HFFc6 (cell line): ENCODE measurements around the gene CACNA1C. TPM values are rescaled to one million over a fixed set of nuclear protein-coding genes. Genes with fewer than 3 reads are reported as not detected.

ENCODE experiments used
- DNase-seq: peaks from one replicate; pipeline ENCODE4 v3.0.0-alpha.2; 2018
- H3K27ac Mint-ChIP-seq: 2 replicates; pipeline ENCODE4 v1.8.0; 2020; ENCODE audit warnings: mild to moderate bottlenecking, mixed read lengths
- H3K27me3 Mint-ChIP-seq: 2 replicates; pipeline ENCODE4 v1.8.0; 2021; ENCODE audit warnings: mild to moderate bottlenecking, moderate library complexity, mixed read lengths; ENCODE audit not compliant: insufficient read depth
- H3K36me3 Mint-ChIP-seq: 2 replicates; pipeline ENCODE4 v1.8.0; 2021; ENCODE audit warnings: low read depth, mixed read lengths
- H3K4me1 Mint-ChIP-seq: 2 replicates; pipeline ENCODE4 v1.8.0; 2020; ENCODE audit warnings: low read depth, mixed read lengths
- H3K4me3 Mint-ChIP-seq: 2 replicates; pipeline ENCODE4 v1.8.0; 2020; ENCODE audit warnings: mild to moderate bottlenecking, moderate library complexity, mixed read lengths
- H3K9me3 Mint-ChIP-seq: 2 replicates; pipeline ENCODE4 v1.8.0; 2020; ENCODE audit warnings: mild to moderate bottlenecking, mixed read lengths
- CTCF ChIP-seq: fragments of 200-600 bp; sonication (generic); IDR thresholded peaks from 2 replicates; pipeline ENCODE4 v1.5.0; 2021; ENCODE audit warnings: antibody characterized with exemption, mild to moderate bottlenecking
- total RNA-seq, 6 experiments: library from RNA; stranded (reverse); fragmentation: NEBNext Ultra II Directional; extraction: Animal tissue kit (Norgen Biotek cat#: 25700); gene quantifications; 2 replicates in 1 of 6; 3 replicates in 5 of 6; pipeline ENCODE4 v1.2.3, GENCODE V29; 2021

Gene CACNA1C
- total RNA-seq, 6 experiments from 2014 or later, result 6.7 to 11.5 (median 10.6) TPM

- H3K4me3 Mint-ChIP-seq, result peak overlapping the region; percentile 79
- DNase-seq, result peak; percentile 91
- no peaks in the 10 kb centered on the region for H3K9me3 Mint-ChIP-seq
- no peak for TF ChIP-seq CTCF
- peaks cover 19% of the 10 kb centered on the region for H3K4me1 Mint-ChIP-seq
- no peaks in the 10 kb centered on the region for H3K36me3 Mint-ChIP-seq
- peak overlapping the region; percentile 99 for H3K27ac Mint-ChIP-seq
- no peaks in the 10 kb centered on the region for H3K27me3 Mint-ChIP-seq
These were observed 215.9 kb downstream of the CACNA1C start for GRCh38 chr12:2268471-2269286.

GRCh38 chr12:2270846-2271245 is 218.1 kb downstream of the CACNA1C start:
- H3K36me3 Mint-ChIP-seq, result no peaks in the 10 kb centered on the region
- H3K27ac Mint-ChIP-seq, result peak overlapping the region; percentile 99
- TF ChIP-seq CTCF, result no peak
- H3K27me3 Mint-ChIP-seq, result no peaks in the 10 kb centered on the region; the same call in 1 of the 2 replicates
- H3K9me3 Mint-ChIP-seq, result no peaks in the 10 kb centered on the region
- H3K4me1 Mint-ChIP-seq, result peaks cover 20% of the 10 kb centered on the region
- H3K4me3 Mint-ChIP-seq, result no peak overlapping the region
- DNase-seq, result no peak

DNA sequence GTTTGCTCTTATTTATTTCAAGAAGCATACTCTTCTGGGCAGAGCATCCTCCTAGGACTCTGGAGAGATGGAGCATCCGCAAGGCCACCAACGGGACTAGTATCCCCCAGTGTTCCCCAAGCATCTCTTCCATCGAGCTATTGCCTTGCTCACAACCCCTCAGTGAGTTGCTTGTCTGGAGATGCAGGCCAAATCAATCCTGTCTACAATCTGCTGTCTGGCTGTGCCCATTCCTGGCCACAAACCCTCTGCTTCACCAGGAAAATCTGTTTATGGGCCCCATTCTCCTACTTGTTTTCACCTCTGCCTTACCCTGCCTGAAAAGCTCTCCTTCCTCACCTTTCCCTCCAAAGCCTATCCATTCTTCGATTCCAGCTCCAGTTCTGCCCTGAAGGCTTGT is 219.2 kb downstream of the CACNA1C start:
- Mint-ChIP-seq H3K27me3 (no peaks in the 10 kb centered on the region; the same call in 1 of the 2 replicates), H3K4me3 (no peak overlapping the region), H3K9me3 (no peaks in the 10 kb centered on the region), H3K36me3 (no peaks in the 10 kb centered on the region), H3K4me1 (peaks cover 30% of the 10 kb centered on the region), H3K27ac (peak overlapping the region; percentile 69; the same call in 1 of the 2 replicates)
- no peak for TF ChIP-seq CTCF
- DNase-seq, result no peak

DNA sequence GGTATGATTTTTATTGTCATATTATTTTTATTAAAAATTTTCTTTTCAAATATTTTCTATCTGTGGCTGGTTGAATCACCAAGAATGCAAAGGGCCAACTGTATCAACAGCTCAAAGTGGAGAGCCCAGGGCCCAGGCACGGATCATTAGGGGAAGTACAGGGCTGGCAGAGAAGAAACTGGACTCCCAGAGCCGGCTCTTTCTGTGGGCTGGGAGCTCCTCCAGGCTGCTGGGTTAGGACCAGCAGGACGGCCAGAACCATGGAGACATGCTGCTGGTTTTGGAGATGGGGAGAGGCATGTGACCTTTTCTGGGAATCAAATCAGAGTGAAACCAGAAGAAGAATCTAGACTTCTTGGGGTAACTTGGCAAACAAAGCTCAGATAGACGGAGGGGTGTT is 220.5 kb downstream of the CACNA1C start:
- TF ChIP-seq CTCF, result peak; percentile 52; the same call in 1 of the 2 replicates
- Mint-ChIP-seq H3K27me3 (no peaks in the 10 kb centered on the region; the same call in 1 of the 2 replicates), H3K4me1 (peaks cover 30% of the 10 kb centered on the region), H3K36me3 (no peaks in the 10 kb centered on the region), H3K4me3 (no peak overlapping the region), H3K9me3 (no peaks in the 10 kb centered on the region), H3K27ac (peak overlapping the region; percentile 62)
- DNase-seq, result peak; percentile 40

DNA sequence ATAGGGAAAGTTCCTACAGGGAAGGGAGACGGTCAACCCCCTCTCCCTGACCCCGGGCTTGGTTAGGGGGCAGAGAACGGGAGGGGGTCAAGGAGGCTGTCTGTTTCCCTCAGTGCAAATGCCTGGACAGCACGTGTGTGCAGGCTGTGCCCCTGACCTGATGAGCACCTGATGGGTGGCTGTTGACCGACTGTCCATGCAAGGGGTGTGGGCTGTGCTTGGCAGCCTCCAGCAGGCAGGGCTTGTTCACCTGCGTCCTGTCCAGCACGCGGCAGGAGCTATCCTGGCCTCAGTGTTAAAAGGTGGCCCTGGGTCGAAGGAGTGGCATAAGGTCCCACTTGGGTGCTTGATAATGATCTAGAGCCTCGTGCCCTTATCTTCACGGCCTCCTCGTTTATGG is 221.0 kb downstream of the CACNA1C start:
- DNase-seq, result no peak
- no peaks in the 10 kb centered on the region for H3K9me3 Mint-ChIP-seq
- no peak overlapping the region for H3K4me3 Mint-ChIP-seq
- TF ChIP-seq CTCF, result no peak
- H3K36me3 Mint-ChIP-seq, result no peaks in the 10 kb centered on the region
- peak overlapping the region; percentile 62; the same call in 1 of the 2 replicates for H3K27ac Mint-ChIP-seq
- no peaks in the 10 kb centered on the region; the same call in 1 of the 2 replicates for H3K27me3 Mint-ChIP-seq
- peaks cover 30% of the 10 kb centered on the region for H3K4me1 Mint-ChIP-seq
